ENCODE results near the gene SLC1A2. TPM values are rescaled to one million over a fixed set of nuclear protein-coding genes. Genes with fewer than 3 reads are reported as not detected.

SLC1A2 gene
- total RNA-seq, 5 donors from 2014 or later (not counting 1 experiment from before 2014, with no cell fraction given) = 0.07 to 0.19 (median 0.12) TPM

DNA sequence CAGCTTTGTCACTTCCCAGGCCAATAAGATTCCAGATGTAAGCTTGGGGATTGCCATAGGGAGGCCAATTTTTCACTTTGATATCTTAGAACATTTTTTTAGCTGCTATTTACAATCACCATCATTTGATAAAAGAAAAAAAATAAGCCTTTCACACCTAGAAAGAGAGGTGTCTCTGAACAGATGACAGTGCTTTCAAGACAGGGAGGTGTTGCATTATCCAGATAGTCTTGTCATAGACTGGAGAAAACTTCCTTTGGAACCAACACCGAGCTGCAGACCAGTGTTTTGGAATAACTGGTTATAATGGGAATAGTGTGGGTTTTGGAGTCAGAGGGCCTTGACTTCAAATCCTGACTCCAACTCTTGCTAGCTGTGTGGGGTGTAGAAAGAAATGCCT lies 101.0 kb downstream of the SLC1A2 start:
- peaks cover 21 to 35% (median 27%) of the 10 kb centered on the region in 3 donors for H3K4me1 Mint-ChIP-seq
- Histone ChIP-seq H3K9me3 (no peaks in the 10 kb centered on the region), H3K4me1 (ENCODE audit: control insufficient read depth in 1 of 2, extremely low read depth in 1 of 2, insufficient read depth in 2 of 2, low read length in 2 of 2) (peaks cover 2 to 9% of the 10 kb centered on the region in 2 experiments), H3K4me3 (ENCODE audit: control insufficient read depth in 1 of 2, extremely low read depth in 1 of 2, low read length in 1 of 2) (no peak overlapping the region), H3K36me3 (ENCODE audit: control insufficient read depth in 2 of 2, extremely low read depth in 1 of 2, insufficient read depth in 1 of 2, low read length in 1 of 2) (no peaks in the 10 kb centered on the region), H3K27me3 (replicated peaks in 1 of 2; ENCODE audit: control insufficient read depth in 2 of 2, extremely low read depth in 1 of 2, insufficient read depth in 2 of 2, low read length in 1 of 2) (no peaks in the 10 kb centered on the region), H3K27ac (ENCODE audit: low read length) (no peak overlapping the region)
- ChIA-PET POLR2A (interaction anchor here in 1 of 2 donors (1.6 kb wide), 1 partner anchor 76 kb away, joined by 7 read pairs; no protein-coding TSS in a partner anchor), CTCF (interaction anchor here (0.7 to 1.7 kb wide), 4 partner anchors 12 to 13 kb away, joined by 3 to 4 read pairs (median 4); no protein-coding TSS in a partner anchor)
- 100% methylated on average over 1 of the region's 1 CpG for WGBS (ENCODE audit: insufficient coverage)
- H3K27ac Mint-ChIP-seq = no peak overlapping the region
- no peak overlapping the region for H3K4me3 Mint-ChIP-seq
- no peaks in the 10 kb centered on the region for H3K36me3 Mint-ChIP-seq
- ATAC-seq (replicated peaks in 1 of 4) (no peak), DNase-seq (no peak)
- no peaks in the 10 kb centered on the region for H3K9me3 Mint-ChIP-seq
- H3K27me3 Mint-ChIP-seq = no peaks in the 10 kb centered on the region

DNA sequence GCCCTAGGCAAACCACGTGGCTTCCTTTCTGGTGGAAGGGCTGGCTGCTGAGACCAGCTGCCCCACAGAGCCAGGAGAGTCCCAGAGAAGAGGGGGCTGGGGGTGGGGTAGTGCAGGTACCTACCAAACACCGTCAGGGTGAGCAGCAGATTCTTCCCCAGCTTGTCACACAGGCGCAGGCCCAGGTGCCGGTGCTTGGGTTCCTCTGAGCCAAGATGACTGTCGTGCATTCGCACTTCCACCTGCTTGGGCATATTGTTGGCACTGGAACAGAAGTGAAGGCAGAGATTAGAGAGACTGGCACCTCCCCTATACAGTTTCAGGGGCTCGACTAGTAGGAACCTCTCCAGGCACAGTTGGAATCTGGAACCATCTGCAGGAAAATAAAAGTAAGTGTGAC lies 102.1 kb downstream of the SLC1A2 start:
- Mint-ChIP-seq H3K27ac (no peak overlapping the region), H3K9me3 (no peaks in the 10 kb centered on the region), H3K36me3 (no peaks in the 10 kb centered on the region), H3K4me1 (peaks cover 21 to 38% (median 27%) of the 10 kb centered on the region in 3 donors), H3K4me3 (no peak overlapping the region), H3K27me3 (no peaks in the 10 kb centered on the region)
- Histone ChIP-seq H3K9me3 (no peaks in the 10 kb centered on the region), H3K4me3 (ENCODE audit: control insufficient read depth in 1 of 2, extremely low read depth in 1 of 2, low read length in 1 of 2) (no peak overlapping the region), H3K36me3 (ENCODE audit: control insufficient read depth in 2 of 2, extremely low read depth in 1 of 2, insufficient read depth in 1 of 2, low read length in 1 of 2) (no peaks in the 10 kb centered on the region), H3K27me3 (replicated peaks in 1 of 2; ENCODE audit: control insufficient read depth in 2 of 2, extremely low read depth in 1 of 2, insufficient read depth in 2 of 2, low read length in 1 of 2) (no peaks in the 10 kb centered on the region), H3K4me1 (ENCODE audit: control insufficient read depth in 1 of 2, extremely low read depth in 1 of 2, insufficient read depth in 2 of 2, low read length in 2 of 2) (peaks cover 2 to 9% of the 10 kb centered on the region in 2 experiments), H3K27ac (ENCODE audit: low read length) (no peak overlapping the region)
- CTCF ChIA-PET = no interaction called here
- DNase-seq = no peak
- POLR2A ChIA-PET = interaction anchor here in 1 of 2 donors (1.6 kb wide), 1 partner anchor 75 kb away, joined by 7 read pairs; no protein-coding TSS in a partner anchor
- ATAC-seq (replicated peaks in 1 of 4) = no peak
- WGBS (ENCODE audit: insufficient coverage) = 79% methylated on average over 1 of the region's 7 CpGs

DNA sequence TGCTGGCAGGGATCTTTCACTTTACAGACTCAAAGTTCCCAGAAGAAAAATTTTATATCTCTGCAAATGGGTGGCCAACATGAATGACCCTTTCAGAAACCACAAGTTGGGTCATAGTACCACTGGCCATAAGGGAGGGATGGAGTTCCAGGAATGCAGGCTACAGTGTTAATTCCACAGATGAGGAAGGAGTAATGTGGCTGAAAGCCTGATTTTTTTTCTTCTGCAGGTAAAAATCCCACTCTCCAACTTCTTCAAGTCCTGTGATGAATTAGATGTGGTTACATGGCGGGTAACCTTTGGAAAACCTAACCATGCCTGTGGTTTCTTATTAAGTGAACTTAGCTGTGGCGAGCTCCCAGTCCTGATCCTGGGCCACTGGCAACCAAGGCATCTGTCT lies 103.2 kb downstream of the SLC1A2 start:
- DNase-seq = no peak
- Histone ChIP-seq H3K4me3 (ENCODE audit: control insufficient read depth in 1 of 2, extremely low read depth in 1 of 2, low read length in 1 of 2) (no peak overlapping the region), H3K4me1 (ENCODE audit: control insufficient read depth in 1 of 2, extremely low read depth in 1 of 2, insufficient read depth in 2 of 2, low read length in 2 of 2) (peaks cover 2 to 9% of the 10 kb centered on the region in 2 experiments), H3K9me3 (no peaks in the 10 kb centered on the region), H3K27ac (ENCODE audit: low read length) (no peak overlapping the region), H3K36me3 (ENCODE audit: control insufficient read depth in 2 of 2, extremely low read depth in 1 of 2, insufficient read depth in 1 of 2, low read length in 1 of 2) (no peaks in the 10 kb centered on the region), H3K27me3 (replicated peaks in 1 of 2; ENCODE audit: control insufficient read depth in 2 of 2, extremely low read depth in 1 of 2, insufficient read depth in 2 of 2, low read length in 1 of 2) (no peaks in the 10 kb centered on the region)
- POLR2A ChIA-PET = no interaction called here
- Mint-ChIP-seq H3K27me3 (no peaks in the 10 kb centered on the region), H3K27ac (no peak overlapping the region), H3K4me3 (no peak overlapping the region), H3K4me1 (peaks cover 21 to 39% (median 27%) of the 10 kb centered on the region in 3 donors), H3K9me3 (no peaks in the 10 kb centered on the region), H3K36me3 (no peaks in the 10 kb centered on the region)
- no peak for ATAC-seq (replicated peaks in 1 of 4)
- CTCF ChIA-PET = interaction anchor here in 1 of 2 donors (0.7 kb wide), 1 partner anchor 191 kb away, joined by 4 read pairs; no protein-coding TSS in a partner anchor
- WGBS (ENCODE audit: insufficient coverage) = 100% methylated on average over 2 of the region's 2 CpGs

DNA sequence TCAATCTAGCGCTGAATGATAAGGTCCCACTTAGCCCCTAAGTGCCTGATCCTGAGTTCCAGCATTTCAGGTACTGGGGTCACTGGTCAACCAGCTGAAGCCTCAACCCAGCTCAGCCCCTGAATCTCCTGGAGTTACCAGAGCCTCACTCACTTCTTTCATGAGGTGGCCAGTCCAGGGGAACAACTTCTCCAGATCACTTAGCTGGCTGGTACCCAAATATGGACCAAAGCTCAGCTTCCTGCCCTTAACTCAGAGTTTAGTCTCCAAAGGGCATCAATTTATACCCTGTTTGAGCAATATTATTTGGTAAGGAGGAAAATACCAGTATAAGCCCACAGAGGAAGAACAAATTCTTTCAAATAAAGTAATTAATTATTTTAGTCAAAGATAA lies 105.6 kb downstream of the SLC1A2 start:
- H3K4me3 Mint-ChIP-seq = no peak overlapping the region
- POLR2A ChIA-PET = no interaction called here

DNA sequence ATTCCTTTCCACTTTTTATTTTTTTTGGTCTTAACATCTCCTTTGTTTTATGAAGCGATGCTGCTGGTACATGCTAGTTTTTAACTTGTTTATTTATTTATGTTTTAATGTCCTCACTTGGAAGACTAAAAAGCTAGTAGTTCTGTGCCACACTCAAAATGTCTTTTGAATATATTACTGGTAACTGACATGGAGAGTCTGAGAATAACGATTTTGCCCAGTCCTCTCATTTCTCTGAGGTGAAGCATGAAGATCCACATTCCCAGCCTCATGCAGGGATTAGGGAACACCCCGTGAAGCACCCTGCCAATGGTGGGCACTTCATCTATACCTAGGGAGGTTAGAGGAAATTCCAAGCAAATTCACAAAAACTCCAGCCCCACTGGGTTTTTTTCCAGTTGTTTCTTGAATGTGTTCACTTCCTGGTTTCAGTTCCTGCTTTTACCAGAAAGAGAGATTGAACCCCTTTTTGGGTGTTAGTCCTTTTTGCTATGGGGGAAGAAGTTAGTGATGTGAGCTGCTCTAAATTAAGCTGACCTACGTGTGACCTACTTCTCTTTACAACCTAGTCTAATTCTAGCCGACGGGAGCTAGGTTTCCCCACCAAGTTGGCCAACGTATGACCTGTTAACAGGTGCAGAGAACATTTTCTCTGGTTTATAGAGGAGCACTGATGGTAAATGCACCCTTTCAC lies 106.1 kb downstream of the SLC1A2 start:
- Histone ChIP-seq H3K9me3 (no peaks in the 10 kb centered on the region), H3K36me3 (ENCODE audit: control insufficient read depth in 2 of 2, extremely low read depth in 1 of 2, insufficient read depth in 1 of 2, low read length in 1 of 2) (no peaks in the 10 kb centered on the region), H3K4me1 (ENCODE audit: control insufficient read depth in 1 of 2, extremely low read depth in 1 of 2, insufficient read depth in 2 of 2, low read length in 2 of 2) (peaks cover 0 to 3% of the 10 kb centered on the region in 2 experiments), H3K27ac (ENCODE audit: low read length) (no peak overlapping the region), H3K27me3 (replicated peaks in 1 of 2; ENCODE audit: control insufficient read depth in 2 of 2, extremely low read depth in 1 of 2, insufficient read depth in 2 of 2, low read length in 1 of 2) (no peaks in the 10 kb centered on the region), H3K4me3 (ENCODE audit: control insufficient read depth in 1 of 2, extremely low read depth in 1 of 2, low read length in 1 of 2) (no peak overlapping the region)
- ChIA-PET CTCF (interaction anchor here in 1 of 2 donors (0.7 kb wide), 1 partner anchor 8 kb away, joined by 4 read pairs; no protein-coding TSS in a partner anchor), POLR2A (no interaction called here)
- Mint-ChIP-seq H3K4me3 (no peak overlapping the region), H3K4me1 (peaks cover 6 to 18% (median 10%) of the 10 kb centered on the region in 3 donors), H3K27me3 (no peaks in the 10 kb centered on the region), H3K27ac (no peak overlapping the region), H3K36me3 (no peaks in the 10 kb centered on the region), H3K9me3 (no peaks in the 10 kb centered on the region)
- ATAC-seq (replicated peaks in 1 of 4) (no peak), DNase-seq (no peak)
- WGBS (ENCODE audit: insufficient coverage) = 86% methylated on average over 1 of the region's 7 CpGs

More for the DNA sequence above, 105.6 kb downstream of the SLC1A2 start:
- H3K27ac Mint-ChIP-seq = no peak overlapping the region
- peaks cover 0 to 3% of the 10 kb centered on the region in 2 experiments for H3K4me1 ChIP-seq (ENCODE audit: control insufficient read depth in 1 of 2, extremely low read depth in 1 of 2, insufficient read depth in 2 of 2, low read length in 2 of 2)
- no peaks in the 10 kb centered on the region for H3K36me3 ChIP-seq (ENCODE audit: control insufficient read depth in 2 of 2, extremely low read depth in 1 of 2, insufficient read depth in 1 of 2, low read length in 1 of 2)
- H3K36me3 Mint-ChIP-seq = no peaks in the 10 kb centered on the region
- H3K4me3 ChIP-seq (ENCODE audit: control insufficient read depth in 1 of 2, extremely low read depth in 1 of 2, low read length in 1 of 2) = no peak overlapping the region
- no peak overlapping the region for H3K27ac ChIP-seq (ENCODE audit: low read length)
- ATAC-seq (replicated peaks in 1 of 4) (no peak), DNase-seq (no peak)
- no peaks in the 10 kb centered on the region for H3K27me3 Mint-ChIP-seq
- H3K27me3 ChIP-seq (replicated peaks in 1 of 2; ENCODE audit: control insufficient read depth in 2 of 2, extremely low read depth in 1 of 2, insufficient read depth in 2 of 2, low read length in 1 of 2) = no peaks in the 10 kb centered on the region
- peaks cover 9 to 23% (median 11%) of the 10 kb centered on the region in 3 donors for H3K4me1 Mint-ChIP-seq
- CTCF ChIA-PET = interaction anchor here in 1 of 2 donors (0.7 kb wide), 1 partner anchor 9 kb away, joined by 4 read pairs; no protein-coding TSS in a partner anchor
- no peaks in the 10 kb centered on the region for H3K9me3 Mint-ChIP-seq
- 67% methylated on average over 1 of the region's 1 CpG for WGBS (ENCODE audit: insufficient coverage)
- no peaks in the 10 kb centered on the region for H3K9me3 ChIP-seq

DNA sequence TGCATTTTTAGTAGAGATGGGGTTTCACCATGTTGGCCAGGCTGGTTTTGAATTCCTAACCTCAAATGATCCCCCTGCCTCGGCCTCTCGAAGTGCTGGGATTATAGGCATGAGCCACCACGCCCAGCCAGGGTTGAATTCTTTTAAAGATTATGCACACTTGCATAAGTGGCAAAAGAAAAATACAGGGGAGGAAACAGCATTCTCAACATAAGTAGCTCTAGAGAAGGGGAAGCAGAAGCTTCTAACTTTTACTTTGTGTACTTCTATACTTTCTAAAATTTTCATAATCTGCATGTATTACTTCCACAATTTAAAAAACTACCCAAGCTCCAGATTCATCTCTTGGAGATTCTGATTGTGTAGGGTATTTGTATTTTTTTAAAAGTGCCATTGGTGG lies 108.0 kb downstream of the SLC1A2 start:
- no peak overlapping the region for H3K27ac ChIP-seq (ENCODE audit: low read length)
- POLR2A ChIA-PET = interaction anchor here in 1 of 2 donors (0.7 kb wide), 1 partner anchor 44 kb away, joined by 4 read pairs; no protein-coding TSS in a partner anchor
- peaks cover under 1 to 14% (median 1%) of the 10 kb centered on the region in 3 donors for H3K4me1 Mint-ChIP-seq
- DNase-seq (no peak), ATAC-seq (replicated peaks in 1 of 4) (no peak)
- H3K27me3 Mint-ChIP-seq = no peaks in the 10 kb centered on the region
- H3K9me3 ChIP-seq = no peaks in the 10 kb centered on the region
- WGBS (ENCODE audit: insufficient coverage) = no CpG with 5 or more reads among the region's 3 CpGs
- H3K36me3 Mint-ChIP-seq = no peaks in the 10 kb centered on the region
- H3K4me3 Mint-ChIP-seq = no peak overlapping the region
- H3K27me3 ChIP-seq (replicated peaks in 1 of 2; ENCODE audit: control insufficient read depth in 2 of 2, extremely low read depth in 1 of 2, insufficient read depth in 2 of 2, low read length in 1 of 2) = no peaks in the 10 kb centered on the region
- no peak overlapping the region for H3K4me3 ChIP-seq (ENCODE audit: control insufficient read depth in 1 of 2, extremely low read depth in 1 of 2, low read length in 1 of 2)
- H3K36me3 ChIP-seq (ENCODE audit: control insufficient read depth in 2 of 2, extremely low read depth in 1 of 2, insufficient read depth in 1 of 2, low read length in 1 of 2) = no peaks in the 10 kb centered on the region
- H3K9me3 Mint-ChIP-seq = no peaks in the 10 kb centered on the region
- H3K27ac Mint-ChIP-seq = no peak overlapping the region
- CTCF ChIA-PET = no interaction called here
- peaks cover 0 to 2% of the 10 kb centered on the region in 2 experiments for H3K4me1 ChIP-seq (ENCODE audit: control insufficient read depth in 1 of 2, extremely low read depth in 1 of 2, insufficient read depth in 2 of 2, low read length in 2 of 2)

Measured in T-cell (primary cell).